Neural cell (in vitro differentiated cells): ENCODE data around the gene GNG4. TPM values are rescaled to one million over a fixed set of nuclear protein-coding genes. Genes with fewer than 3 reads are reported as not detected.

Source experiments
- H2AFZ ChIP-seq: fragments of 200-600, 300-800 bp; sonication (generic), shearing (Covaris generic); 2 replicates; pipeline ENCODE4 v1.6.0; 2014; ENCODE audit warnings: low read depth, mild to moderate bottlenecking, antibody characterized with exemption, low read length, moderate library complexity
- H3F3A ChIP-seq: fragments of 200-600 bp; shearing (Covaris generic); 2 replicates; pipeline ENCODE4 v1.6.1; 2016; ENCODE audit warnings: mild to moderate bottlenecking, moderate library complexity, mixed read lengths, antibody characterized with exemption, low read length; ENCODE audit not compliant: insufficient read depth, poor library complexity, severe bottlenecking
- H3K27ac ChIP-seq: fragments of 200-600, 300-800 bp; sonication (generic), shearing (Covaris generic); 2 replicates; pipeline ENCODE4 v1.5.1; 2014; ENCODE audit warnings: mild to moderate bottlenecking, low read length, moderate library complexity
- H3K27me3 ChIP-seq: fragments of 300-800, 200-600 bp; sonication (generic), shearing (Covaris generic); 2 replicates; pipeline ENCODE4 v1.6.0; 2014; ENCODE audit warnings: mild to moderate bottlenecking, low read depth, low read length, moderate library complexity; ENCODE audit not compliant: insufficient read depth
- H3K36me3 ChIP-seq: fragments of 300-800, 200-600 bp; sonication (generic), shearing (Covaris generic); 2 replicates; pipeline ENCODE4 v1.5.1; 2014; ENCODE audit warnings: mild to moderate bottlenecking, antibody characterized with exemption, low read length, moderate library complexity; ENCODE audit not compliant: insufficient read depth
- H3K4me2 ChIP-seq: fragments of 300-800, 200-600 bp; sonication (generic), shearing (Covaris generic); 2 replicates; pipeline ENCODE4 v1.6.0; 2014; ENCODE audit warnings: mild to moderate bottlenecking, low read length
- H3K4me3 ChIP-seq: fragments of 300-800, 200-600 bp; sonication (generic), shearing (Covaris generic); 2 replicates; pipeline ENCODE4 v1.5.1; 2014; ENCODE audit warnings: mild to moderate bottlenecking, low read length, moderate library complexity
- H3K79me2 ChIP-seq: fragments of 200-600 bp; shearing (Covaris generic); replicated peaks from 2 replicates; pipeline ENCODE4 v1.6.0; 2014; ENCODE audit warnings: mild to moderate bottlenecking, low read length, moderate library complexity; ENCODE audit not compliant: insufficient read depth
- H3K9ac ChIP-seq: fragments of 300-800, 200-600 bp; sonication (generic), shearing (Covaris generic); 2 replicates; pipeline ENCODE4 v1.6.1; 2016; ENCODE audit warnings: mild to moderate bottlenecking, low read length, mixed read lengths
- H3K9me2 ChIP-seq: fragments of 200-600 bp; shearing (Covaris generic); 2 replicates; pipeline ENCODE4 v1.6.1; 2016; ENCODE audit warnings: mild to moderate bottlenecking, low read length, mixed read lengths; ENCODE audit not compliant: insufficient read depth
- H3K9me3 ChIP-seq: fragments of 200-600, 300-800 bp; sonication (generic), shearing (Covaris generic); 2 replicates; pipeline ENCODE4 v1.6.1; 2016; ENCODE audit warnings: mild to moderate bottlenecking, mixed run types, low read length, moderate library complexity, mixed read lengths
- H4K20me1 ChIP-seq: fragments of 200-600 bp; shearing (Covaris generic); 2 replicates; pipeline ENCODE4 v1.6.1; 2016; ENCODE audit warnings: mild to moderate bottlenecking, mixed run types; ENCODE audit not compliant: insufficient read depth
- CTCF ChIP-seq: fragments of 450-650 bp; IDR thresholded peaks from 2 replicates; pipeline ENCODE4 v1.5.1; 2014; ENCODE audit warnings: antibody characterized with exemption, mild to moderate bottlenecking, moderate library complexity; ENCODE audit not compliant: poor library complexity, severe bottlenecking
- EP300 ChIP-seq: fragments of 450-650 bp; conservative IDR thresholded peaks from 2 replicates; pipeline ENCODE4 v1.6.1; 2014; ENCODE audit warnings: antibody characterized with exemption, mild to moderate bottlenecking, moderate library complexity; ENCODE audit not compliant: poor library complexity, severe bottlenecking
- EZH2 ChIP-seq: fragments of 200-600, 300-800 bp; shearing (Covaris generic), sonication (generic); IDR thresholded peaks from 2 replicates; pipeline ENCODE4 v1.6.1; 2014; ENCODE audit warnings: antibody characterized with exemption, low read length, borderline replicate concordance, mild to moderate bottlenecking; ENCODE audit not compliant: insufficient read depth, poor library complexity, severe bottlenecking
- MXI1 ChIP-seq: fragments of 450-650 bp; conservative IDR thresholded peaks from 2 replicates; pipeline ENCODE4 v1.6.1; 2014; ENCODE audit warnings: antibody characterized with exemption, mild to moderate bottlenecking; ENCODE audit not compliant: poor library complexity, severe bottlenecking
- POLR2AphosphoS5 ChIP-seq: IDR thresholded peaks from 2 replicates; pipeline ENCODE4 v1.6.1; 2012
- RAD21 ChIP-seq: fragments of 450-650 bp; conservative IDR thresholded peaks from 2 replicates; pipeline ENCODE4 v1.6.1; 2014; ENCODE audit warnings: antibody characterized with exemption, mild to moderate bottlenecking, moderate library complexity
- REST ChIP-seq: IDR thresholded peaks from 2 replicates; pipeline ENCODE4 v1.6.1; 2012; ENCODE audit warnings: borderline replicate concordance
- SMC3 ChIP-seq: fragments of 450-650 bp; conservative IDR thresholded peaks from 2 replicates; pipeline ENCODE4 v1.6.1; 2014; ENCODE audit warnings: antibody characterized with exemption, mild to moderate bottlenecking, moderate library complexity; ENCODE audit not compliant: poor library complexity
- TAF1 ChIP-seq: IDR thresholded peaks from 2 replicates; pipeline ENCODE4 v1.6.1; 2012; ENCODE audit warnings: low read depth
- polyA plus RNA-seq: library from polyadenylated mRNA; depleted of rRNA; stranded (reverse); fragments of >200 nt; gene quantifications from 2 replicates; pipeline ENCODE4 v1.2.3, GENCODE V29; 2014

The GNG4 gene
- polyA plus RNA-seq, 1 donor from 2014 or later: 63.2 TPM

- Histone ChIP-seq H3K79me2 (no peaks in the 10 kb centered on the region), H3K9me2 (no peaks in the 10 kb centered on the region), H3K27ac (no peak overlapping the region), H4K20me1 (no peaks in the 10 kb centered on the region), H3K9ac (no peak overlapping the region), H3F3A (peaks cover 13% of the 10 kb centered on the region), H3K9me3 (no peaks in the 10 kb centered on the region), H3K4me3 (no peak overlapping the region), H2AFZ (no peak overlapping the region), H3K4me2 (no peak overlapping the region), H3K27me3 (no peaks in the 10 kb centered on the region), H3K36me3 (no peaks in the 10 kb centered on the region)
- TF ChIP-seq EP300: no peak
- TF ChIP-seq RAD21: no peak
- no peak for TF ChIP-seq MXI1
- no peak for TF ChIP-seq TAF1
- no peak for TF ChIP-seq SMC3
- no peak for TF ChIP-seq CTCF
- no peak for TF ChIP-seq EZH2
- no peak for TF ChIP-seq REST
- TF ChIP-seq POLR2AphosphoS5: no peak
These were observed 142.0 kb downstream of the GNG4 start for GRCh38 chr1:235507623-235508022.

- peak overlapping the region; percentile 98 for H3K27ac ChIP-seq
- no peaks in the 10 kb centered on the region for H3K27me3 ChIP-seq
- peak overlapping the region; percentile 83 for H3K4me3 ChIP-seq
- peaks cover 15% of the 10 kb centered on the region for H3K79me2 ChIP-seq
- no peaks in the 10 kb centered on the region for H4K20me1 ChIP-seq
- H3K4me2 ChIP-seq: peak overlapping the region; percentile 50
- H2AFZ ChIP-seq: peak overlapping the region; percentile 90
- H3K9ac ChIP-seq: peak overlapping the region; percentile 94
- H3K36me3 ChIP-seq: no peaks in the 10 kb centered on the region
- peaks cover 13% of the 10 kb centered on the region for H3F3A ChIP-seq
- H3K9me2 ChIP-seq: no peaks in the 10 kb centered on the region
- TF ChIP-seq CTCF (peak; percentile 100), EP300 (peak; percentile 33), POLR2AphosphoS5 (peak; percentile 76), RAD21 (peak; percentile 74), EZH2 (no peak), REST (peak; percentile 81), SMC3 (peak; percentile 76), MXI1 (peak; percentile 89), TAF1 (peak; percentile 83)
- H3K9me3 ChIP-seq: no peaks in the 10 kb centered on the region
These were observed 144.9 kb downstream of the GNG4 start for GRCh38 chr1:235504494-235505222.
